Immature natural killer cell (primary cell): ENCODE measurements around the gene PHETA2. TPM values are rescaled to one million over a fixed set of nuclear protein-coding genes. Genes with fewer than 3 reads are reported as not detected.

ENCODE experiments used
- polyA plus RNA-seq, 3 donors: library from polyadenylated mRNA; unstranded; fragments of 300-500 nt; fragmentation: Illumina TruSeq; gene quantifications; one replicate each; pipeline ENCODE4 v1.2.3, GENCODE V29; 2021

Gene PHETA2
- polyA plus RNA-seq, 3 donors from 2014 or later, result 0.78 to 2.1 (median 1.2) TPM

Other genes starting within 250 kb of the PHETA2 start
- gene SREBF2, start 241.1 kb upstream of the PHETA2 start, polyA plus RNA-seq, result 10 to 100 TPM; 16.9 to 40.3 (median 22.9) TPM
- gene SHISA8, start 159.2 kb upstream of the PHETA2 start, polyA plus RNA-seq, result not detected
- not detected for gene TNFRSF13C, start 147.4 kb upstream of the PHETA2 start, polyA plus RNA-seq
- 1 to 10 TPM; 4.3 to 9.3 (median 5.5) TPM for gene CENPM, start 127.1 kb upstream of the PHETA2 start, polyA plus RNA-seq
- not detected for gene SEPTIN3, start 104.8 kb upstream of the PHETA2 start, polyA plus RNA-seq
- gene WBP2NL, start 75.5 kb upstream of the PHETA2 start, polyA plus RNA-seq, result under 1 TPM in 2 of 3 donors, not detected in 1; 0.16 to 0.62 TPM
- gene NAGA, start 3.4 kb upstream of the PHETA2 start, polyA plus RNA-seq, result 10 to 100 TPM; 17.5 to 30.5 (median 24.4) TPM
- 100 to 1,000 TPM; 158 to 284 (median 174) TPM for gene SMDT1, start 5.5 kb downstream of the PHETA2 start, polyA plus RNA-seq
- gene NDUFA6, start 16.5 kb downstream of the PHETA2 start, polyA plus RNA-seq, result 100 to 1,000 TPM; 148 to 227 (median 214) TPM
- not detected for gene CYP2D6, start 56.6 kb downstream of the PHETA2 start, polyA plus RNA-seq
- 1 to 10 TPM in 2 of 3 donors, under 1 TPM in 1; 0.12 to 2.4 (median 1.4) TPM for gene TCF20, start 196.4 kb downstream of the PHETA2 start, polyA plus RNA-seq